GM23338 (cell line): Measurements from ENCODE around the gene IPO8. TPM values are rescaled to one million over a fixed set of nuclear protein-coding genes. Genes with fewer than 3 reads are reported as not detected.

ENCODE experiments used
- ATAC-seq: fragments of 200-7000 bp; cut with Tn5 transposase; 3 replicates; pipeline ENCODE4 v1.9.1; 2020
- DNase-seq: peaks from one replicate; pipeline ENCODE4 v3.0.0-alpha.2; 2015; ENCODE audit warnings: low spot score
- H2AFZ ChIP-seq: fragments of 200-600 bp; sonication (generic); 2 replicates; pipeline ENCODE4 v1.8.0; 2016; ENCODE audit warnings: antibody characterized with exemption, mild to moderate bottlenecking, moderate library complexity
- H3F3A ChIP-seq: fragments of 200-600 bp; sonication (generic); replicated peaks from 2 replicates; pipeline ENCODE4 v1.8.0; 2017; ENCODE audit warnings: antibody characterized with exemption, mixed run types, low read depth
- H3K27ac ChIP-seq: fragments of 200-600 bp; sonication (generic); 2 replicates; pipeline ENCODE4 v1.6.1; 2016; ENCODE audit warnings: low read depth
- H3K27me3 ChIP-seq: fragments of 200-600 bp; sonication (generic); 2 replicates; pipeline ENCODE4 v1.8.0; 2016; ENCODE audit warnings: mild to moderate bottlenecking, mixed run types, moderate library complexity; ENCODE audit not compliant: insufficient read depth
- H3K36me3 ChIP-seq: fragments of 200-600 bp; sonication (generic); 2 replicates; pipeline ENCODE4 v1.8.0; 2016; ENCODE audit warnings: mild to moderate bottlenecking; ENCODE audit not compliant: insufficient read depth
- H3K4me1 ChIP-seq: fragments of 200-600 bp; sonication (generic); 2 replicates; pipeline ENCODE4 v1.8.0; 2016; ENCODE audit warnings: mild to moderate bottlenecking, moderate library complexity; ENCODE audit not compliant: insufficient read depth
- H3K4me2 ChIP-seq: fragments of 200-600 bp; sonication (generic); 2 replicates; pipeline ENCODE4 v1.7.1; 2017; ENCODE audit warnings: mixed run types
- H3K4me3 ChIP-seq: fragments of 200-600 bp; sonication (generic); 2 replicates; pipeline ENCODE4 v1.6.1; 2016; ENCODE audit warnings: mixed run types
- H3K79me2 ChIP-seq: fragments of 200-600 bp; sonication (generic); replicated peaks from 2 replicates; pipeline ENCODE4 v1.8.0; 2017; ENCODE audit warnings: mild to moderate bottlenecking; ENCODE audit not compliant: insufficient read depth
- H3K9me2 ChIP-seq: fragments of 200-600 bp; sonication (generic); 2 replicates; pipeline ENCODE4 v1.8.0; 2017; ENCODE audit not compliant: insufficient read depth
- H4K20me1 ChIP-seq: fragments of 200-600 bp; sonication (generic); replicated peaks from 2 replicates; pipeline ENCODE4 v1.8.0; 2017; ENCODE audit warnings: mild to moderate bottlenecking; ENCODE audit not compliant: insufficient read depth
- H3K27ac Mint-ChIP-seq: 2 replicates; pipeline ENCODE4 v1.8.0; 2020; ENCODE audit warnings: inconsistent platforms, mild to moderate bottlenecking, moderate library complexity, mixed read lengths
- H3K27me3 Mint-ChIP-seq: 3 replicates; pipeline ENCODE4 v1.8.0; 2022; ENCODE audit warnings: low read depth, mild to moderate bottlenecking, moderate library complexity, mixed read lengths, inconsistent platforms; ENCODE audit not compliant: insufficient read depth, poor library complexity
- H3K36me3 Mint-ChIP-seq: 3 replicates; pipeline ENCODE4 v1.8.0; 2021; ENCODE audit warnings: low read depth, mild to moderate bottlenecking, inconsistent platforms, moderate library complexity, mixed read lengths
- H3K4me1 Mint-ChIP-seq: 3 replicates; pipeline ENCODE4 v1.8.0; 2020; ENCODE audit warnings: mild to moderate bottlenecking, inconsistent platforms, mixed read lengths
- H3K4me3 Mint-ChIP-seq: 3 replicates; pipeline ENCODE4 v1.8.0; 2021; ENCODE audit warnings: moderate library complexity, mild to moderate bottlenecking, inconsistent platforms, mixed read lengths
- H3K9me3 Mint-ChIP-seq: 3 replicates; pipeline ENCODE4 v1.8.0; 2020; ENCODE audit warnings: moderate library complexity, mild to moderate bottlenecking, inconsistent platforms, mixed read lengths
- CREB1 ChIP-seq: fragments of 250-450 bp; sonication (Bioruptor Pico); IDR thresholded peaks from 2 replicates; pipeline ENCODE4 v1.5.0; 2020; ENCODE audit warnings: low read depth, mild to moderate bottlenecking, moderate library complexity
- CTCF ChIP-seq, 2 experiments: fragments of 200-600 bp in 1 of 2; sonication (generic) in 1 of 2; conservative IDR thresholded peaks; 2 replicates each; pipeline versions ENCODE4 v1.5.1 to v1.6.1; 2016 to 2017; ENCODE audit warnings: antibody characterized with exemption in 2 of 2, low read depth in 2 of 2, mild to moderate bottlenecking in 2 of 2, moderate library complexity in 1 of 2
- ETS1 ChIP-seq: IDR thresholded peaks from 2 replicates; pipeline ENCODE4 v1.6.1; 2016; ENCODE audit warnings: antibody characterized with exemption
- EZH2 ChIP-seq: fragments of 200-600 bp; sonication (generic); IDR thresholded peaks from one replicate; pipeline ENCODE4 v1.8.0; 2017; ENCODE audit warnings: antibody characterized with exemption, mild to moderate bottlenecking, low read depth; ENCODE audit not compliant: unreplicated experiment
- EZH2phosphoT487 ChIP-seq: fragments of 200-600 bp; sonication (generic); IDR thresholded peaks from one replicate; pipeline ENCODE4 v1.8.1; 2018; ENCODE audit warnings: antibody characterized with exemption; ENCODE audit not compliant: unreplicated experiment
- JUNB ChIP-seq: IDR thresholded peaks from one replicate; pipeline ENCODE4 v1.6.1; 2016; ENCODE audit warnings: antibody characterized with exemption; ENCODE audit not compliant: unreplicated experiment
- NANOG ChIP-seq: IDR thresholded peaks from 2 replicates; pipeline ENCODE4 v1.6.1; 2016; ENCODE audit warnings: antibody characterized with exemption, borderline replicate concordance
- POLR2AphosphoS5 ChIP-seq: IDR thresholded peaks from 2 replicates; pipeline ENCODE4 v1.6.1; 2016; ENCODE audit warnings: antibody characterized with exemption, low read depth
- REST ChIP-seq: IDR thresholded peaks from one replicate; pipeline ENCODE4 v1.6.1; 2018; ENCODE audit warnings: antibody characterized with exemption; ENCODE audit not compliant: unreplicated experiment
- STAT1 ChIP-seq: IDR thresholded peaks from one replicate; pipeline ENCODE4 v1.6.1; 2016; ENCODE audit warnings: antibody characterized with exemption; ENCODE audit not compliant: unreplicated experiment
- ZNF114 ChIP-seq: fragments of 250-450 bp; sonication (Bioruptor Pico); IDR thresholded peaks from 2 replicates; pipeline ENCODE4 v1.5.0; 2020; ENCODE audit warnings: mild to moderate bottlenecking, moderate library complexity
- ZNF331 ChIP-seq: fragments of 250-450 bp; sonication (Bioruptor Pico); IDR thresholded peaks from 2 replicates; pipeline ENCODE4 v1.5.0; 2020; ENCODE audit warnings: low read depth, mild to moderate bottlenecking, moderate library complexity
- ZNF462 ChIP-seq: fragments of 250-450 bp; sonication (Bioruptor Pico); IDR thresholded peaks from 2 replicates; pipeline ENCODE4 v1.5.0; 2020; ENCODE audit warnings: mild to moderate bottlenecking, moderate library complexity
- polyA plus RNA-seq: library from polyadenylated mRNA; unstranded; fragments of >200 nt; fragmentation: Nextera tagmentation; extraction: Ambion mirVana; gene quantifications from 2 replicates; pipeline ENCODE4 v1.2.1, GENCODE V29; 2016
- total RNA-seq: library from RNA; depleted of rRNA; stranded (reverse); fragments of >200 nt; shearing (Covaris generic); gene quantifications from 2 replicates; pipeline ENCODE4 v1.2.3, GENCODE V29; 2014

Gene IPO8
- total and polyA plus RNA-seq, 2 experiments from 2014 or later = 13.4 to 53.6 TPM

- TF ChIP-seq POLR2AphosphoS5 (no peak), CTCF (conservative IDR thresholded peaks at IDR 0.05; ENCODE audit: low read depth in 2 of 2) (no peak), ZNF114 (no peak), JUNB (no peak), ZNF331 (CRISPR knock-in tag) (no peak), EZH2 (no peak), ZNF462 (CRISPR knock-in tag) (no peak), STAT1 (no peak), REST (no peak), EZH2phosphoT487 (no peak), NANOG (no peak), ETS1 (no peak), CREB1 (CRISPR knock-in tag) (no peak)
- H3K27me3 ChIP-seq = no peaks in the 10 kb centered on the region
- H4K20me1 ChIP-seq = no peaks in the 10 kb centered on the region
- H2AFZ ChIP-seq = no peak overlapping the region
- no peaks in the 10 kb centered on the region for H3F3A ChIP-seq
- Mint-ChIP-seq H3K27ac (peak overlapping the region; percentile 69), H3K9me3 (no peaks in the 10 kb centered on the region), H3K4me3 (no peak overlapping the region), H3K27me3 (no peaks in the 10 kb centered on the region), H3K4me1 (peaks cover 23% of the 10 kb centered on the region; the same call in 2 of the 3 replicates), H3K36me3 (peaks cover 12% of the 10 kb centered on the region; the same call in 2 of the 3 replicates)
- H3K27ac ChIP-seq = no peak overlapping the region
- peaks cover 12% of the 10 kb centered on the region for H3K4me1 ChIP-seq
- ATAC-seq = no peak
- H3K79me2 ChIP-seq = no peaks in the 10 kb centered on the region; the same call in 1 of the 2 replicates
- no peak overlapping the region for H3K4me2 ChIP-seq
- H3K9me2 ChIP-seq = no peaks in the 10 kb centered on the region
- peak; percentile 20 for DNase-seq
- H3K36me3 ChIP-seq = no peaks in the 10 kb centered on the region
- no peak overlapping the region for H3K4me3 ChIP-seq
Measured at GRCh38 chr12:30643366-30643765, 52.3 kb downstream of the IPO8 start.
